HFFc6 (cell line): ENCODE data around the gene STK32B. TPM values are rescaled to one million over a fixed set of nuclear protein-coding genes. Genes with fewer than 3 reads are reported as not detected.

ENCODE experiments used
- DNase-seq: peaks from one replicate; pipeline ENCODE4 v3.0.0-alpha.2; 2018
- H3K27ac Mint-ChIP-seq: 2 replicates; pipeline ENCODE4 v1.8.0; 2020; ENCODE audit warnings: mild to moderate bottlenecking, mixed read lengths
- H3K27me3 Mint-ChIP-seq: 2 replicates; pipeline ENCODE4 v1.8.0; 2021; ENCODE audit warnings: mild to moderate bottlenecking, moderate library complexity, mixed read lengths; ENCODE audit not compliant: insufficient read depth
- H3K36me3 Mint-ChIP-seq: 2 replicates; pipeline ENCODE4 v1.8.0; 2021; ENCODE audit warnings: low read depth, mixed read lengths
- H3K4me1 Mint-ChIP-seq: 2 replicates; pipeline ENCODE4 v1.8.0; 2020; ENCODE audit warnings: low read depth, mixed read lengths
- H3K4me3 Mint-ChIP-seq: 2 replicates; pipeline ENCODE4 v1.8.0; 2020; ENCODE audit warnings: mild to moderate bottlenecking, moderate library complexity, mixed read lengths
- H3K9me3 Mint-ChIP-seq: 2 replicates; pipeline ENCODE4 v1.8.0; 2020; ENCODE audit warnings: mild to moderate bottlenecking, mixed read lengths
- CTCF ChIP-seq: fragments of 200-600 bp; sonication (generic); IDR thresholded peaks from 2 replicates; pipeline ENCODE4 v1.5.0; 2021; ENCODE audit warnings: antibody characterized with exemption, mild to moderate bottlenecking
- total RNA-seq, 6 experiments: library from RNA; stranded (reverse); fragmentation: NEBNext Ultra II Directional; extraction: Animal tissue kit (Norgen Biotek cat#: 25700); gene quantifications; 2 replicates in 1 of 6; 3 replicates in 5 of 6; pipeline ENCODE4 v1.2.3, GENCODE V29; 2021

STK32B gene
- total RNA-seq, 6 experiments from 2014 or later = 0.14 to 0.33 (median 0.18) TPM; not detected in 1

DNA sequence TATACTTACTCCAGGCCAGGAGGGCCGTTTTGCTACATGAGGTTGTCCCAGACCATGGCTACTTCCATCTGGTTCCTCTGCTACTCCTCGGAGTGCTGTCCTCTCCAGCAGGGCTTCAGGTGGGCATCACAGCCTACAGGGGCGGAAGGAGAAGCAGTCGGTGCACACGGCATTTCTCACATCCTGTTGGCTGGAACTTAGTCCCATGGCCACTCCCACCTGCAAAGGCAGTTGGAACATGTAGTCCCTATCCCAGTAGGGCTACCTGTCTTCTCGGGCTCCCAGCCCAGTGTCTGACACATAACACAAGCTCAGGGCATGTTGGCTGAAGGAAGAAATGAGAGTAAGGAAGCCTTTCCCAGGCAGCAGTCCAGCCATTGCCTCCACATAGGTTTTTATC, 7.7 kb upstream of the STK32B start:
- no peaks in the 10 kb centered on the region for H3K9me3 Mint-ChIP-seq
- peaks cover 35% of the 10 kb centered on the region for H3K27me3 Mint-ChIP-seq
- no peaks in the 10 kb centered on the region for H3K36me3 Mint-ChIP-seq
- DNase-seq = no peak
- no peak for TF ChIP-seq CTCF
- H3K4me3 Mint-ChIP-seq = no peak overlapping the region
- peaks cover 3% of the 10 kb centered on the region for H3K4me1 Mint-ChIP-seq
- no peak overlapping the region for H3K27ac Mint-ChIP-seq

- no peak overlapping the region for H3K27ac Mint-ChIP-seq
- no peak overlapping the region for H3K4me3 Mint-ChIP-seq
- H3K36me3 Mint-ChIP-seq = no peaks in the 10 kb centered on the region
- no peak for DNase-seq
- H3K27me3 Mint-ChIP-seq = peaks cover 40% of the 10 kb centered on the region
- no peaks in the 10 kb centered on the region for H3K9me3 Mint-ChIP-seq
- TF ChIP-seq CTCF = no peak
- H3K4me1 Mint-ChIP-seq = no peaks in the 10 kb centered on the region
Observed at GRCh38 chr4:5044341-5044740, 6.9 kb upstream of the STK32B start.

DNA sequence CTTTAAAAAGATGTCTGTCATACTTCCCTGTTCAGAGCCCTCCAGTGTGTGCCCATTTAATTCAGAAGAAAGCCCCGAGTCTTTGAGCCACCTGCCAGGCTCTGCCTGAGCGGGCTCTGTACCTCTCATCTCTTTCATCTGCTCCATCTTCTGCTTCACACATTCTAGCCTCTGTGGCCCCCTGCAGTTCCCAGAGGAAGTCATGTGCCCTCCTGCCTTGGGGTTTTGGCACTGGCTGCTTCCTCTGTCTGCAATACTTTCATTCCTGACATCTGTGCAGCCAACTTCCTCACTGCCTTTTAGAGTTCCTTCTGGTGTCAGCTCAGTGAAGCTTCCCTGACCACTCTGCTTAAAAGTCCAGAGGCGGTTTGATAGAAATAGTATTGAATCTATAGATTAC, 6.2 kb upstream of the STK32B start:
- DNase-seq = no peak
- no peaks in the 10 kb centered on the region for H3K36me3 Mint-ChIP-seq

DNA sequence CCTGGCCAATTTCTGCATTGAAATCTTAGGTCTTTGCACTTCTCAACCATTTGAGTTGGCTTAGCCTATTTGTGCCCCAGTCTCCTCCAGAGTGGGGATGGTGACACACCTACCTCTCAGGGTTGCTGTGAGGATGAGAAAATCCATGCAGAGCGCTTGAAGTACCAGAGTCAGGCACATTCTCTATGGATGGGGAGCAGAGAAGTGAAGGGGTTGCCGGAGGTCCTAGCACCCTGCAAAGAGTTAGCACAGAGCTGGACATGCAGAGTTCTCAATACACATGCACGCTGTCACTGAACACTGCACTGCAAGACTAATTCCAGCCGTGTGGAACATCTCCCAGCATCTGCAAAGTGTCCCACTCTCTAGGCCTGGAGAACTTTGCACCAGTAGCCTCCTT, 2.6 kb upstream of the STK32B start:
- H3K27me3 Mint-ChIP-seq = peaks cover 38% of the 10 kb centered on the region
- no peak overlapping the region for H3K27ac Mint-ChIP-seq
- no peaks in the 10 kb centered on the region for H3K36me3 Mint-ChIP-seq
- H3K4me1 Mint-ChIP-seq = peaks cover 12% of the 10 kb centered on the region
- H3K4me3 Mint-ChIP-seq = no peak overlapping the region
- H3K9me3 Mint-ChIP-seq = no peaks in the 10 kb centered on the region
- DNase-seq = no peak
- TF ChIP-seq CTCF = no peak

More for the DNA sequence above, 6.2 kb upstream of the STK32B start:
- no peaks in the 10 kb centered on the region for H3K4me1 Mint-ChIP-seq
- H3K9me3 Mint-ChIP-seq = no peaks in the 10 kb centered on the region
- no peak for TF ChIP-seq CTCF
- no peak overlapping the region for H3K27ac Mint-ChIP-seq
- H3K4me3 Mint-ChIP-seq = no peak overlapping the region
- peaks cover 40% of the 10 kb centered on the region for H3K27me3 Mint-ChIP-seq

- peaks cover 23% of the 10 kb centered on the region for H3K27me3 Mint-ChIP-seq
- H3K4me3 Mint-ChIP-seq = peak overlapping the region; percentile 88
- peaks cover 12% of the 10 kb centered on the region for H3K4me1 Mint-ChIP-seq
- DNase-seq = peak; percentile 60
- H3K27ac Mint-ChIP-seq = peak overlapping the region; percentile 41; the same call in 1 of the 2 replicates
- peak; percentile 78 for TF ChIP-seq CTCF
- no peaks in the 10 kb centered on the region for H3K9me3 Mint-ChIP-seq
- no peaks in the 10 kb centered on the region for H3K36me3 Mint-ChIP-seq
Observed at GRCh38 chr4:5050520-5051277, 581 bp upstream of the STK32B start.
